ENCODE data around the gene GULP1.

DNA sequence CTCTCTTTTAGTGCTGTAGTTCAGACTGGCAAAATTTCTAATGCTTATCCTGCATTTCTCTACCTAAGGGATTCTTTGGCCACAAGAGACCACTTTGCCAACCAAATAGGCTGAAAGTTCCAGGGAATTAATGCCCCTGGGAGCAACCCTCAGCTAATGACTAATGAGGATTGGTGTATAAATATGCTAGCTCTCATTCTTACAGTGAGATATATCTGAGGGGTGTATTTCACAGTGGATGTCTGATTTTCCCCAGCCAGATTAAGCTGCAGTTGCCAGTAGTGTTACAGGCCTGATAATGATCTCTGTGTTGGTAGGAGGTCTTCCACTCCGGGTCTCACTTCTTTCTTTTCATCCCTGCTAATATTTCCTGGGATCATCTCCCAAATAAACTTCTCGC is 90.4 kb downstream of the GULP1 start:
- TF ChIP-seq, protein P1, sequence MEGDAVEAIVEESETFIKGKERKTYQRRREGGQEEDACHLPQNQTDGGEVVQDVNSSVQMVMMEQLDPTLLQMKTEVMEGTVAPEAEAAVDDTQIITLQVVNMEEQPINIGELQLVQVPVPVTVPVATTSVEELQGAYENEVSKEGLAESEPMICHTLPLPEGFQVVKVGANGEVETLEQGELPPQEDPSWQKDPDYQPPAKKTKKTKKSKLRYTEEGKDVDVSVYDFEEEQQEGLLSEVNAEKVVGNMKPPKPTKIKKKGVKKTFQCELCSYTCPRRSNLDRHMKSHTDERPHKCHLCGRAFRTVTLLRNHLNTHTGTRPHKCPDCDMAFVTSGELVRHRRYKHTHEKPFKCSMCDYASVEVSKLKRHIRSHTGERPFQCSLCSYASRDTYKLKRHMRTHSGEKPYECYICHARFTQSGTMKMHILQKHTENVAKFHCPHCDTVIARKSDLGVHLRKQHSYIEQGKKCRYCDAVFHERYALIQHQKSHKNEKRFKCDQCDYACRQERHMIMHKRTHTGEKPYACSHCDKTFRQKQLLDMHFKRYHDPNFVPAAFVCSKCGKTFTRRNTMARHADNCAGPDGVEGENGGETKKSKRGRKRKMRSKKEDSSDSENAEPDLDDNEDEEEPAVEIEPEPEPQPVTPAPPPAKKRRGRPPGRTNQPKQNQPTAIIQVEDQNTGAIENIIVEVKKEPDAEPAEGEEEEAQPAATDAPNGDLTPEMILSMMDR (conservative IDR thresholded peaks at IDR 0.05 in 1 of 2, IDR thresholded peaks at IDR 0.05 in 1 of 2; ENCODE audit: low read depth in 1 of 2, low read length in 2 of 2), result no peak
- TF ChIP-seq EZH2 (IDR thresholded peaks at IDR 0.05; ENCODE audit: low read length, missing control alignments), result no peak
